Umbilical cord (tissue), 2 donors: ENCODE data around the gene CALML5. TPM values are rescaled to one million over a fixed set of nuclear protein-coding genes. Genes with fewer than 3 reads are reported as not detected.

Experiments used
- DNase-seq: peaks from one replicate; pipeline ENCODE4 v3.0.0-alpha.2; 2015; ENCODE audit warnings: low spot score
- total RNA-seq: library from RNA; depleted of rRNA; stranded (reverse); fragments of >200 nt; gene quantifications from one replicate; pipeline ENCODE4 v1.2.3, GENCODE V29; 2014; ENCODE audit warnings: low replicate concordance; ENCODE audit not compliant: insufficient read depth

The CALML5 gene
- total RNA-seq, 1 donor from 2014 or later: not detected

DNA sequence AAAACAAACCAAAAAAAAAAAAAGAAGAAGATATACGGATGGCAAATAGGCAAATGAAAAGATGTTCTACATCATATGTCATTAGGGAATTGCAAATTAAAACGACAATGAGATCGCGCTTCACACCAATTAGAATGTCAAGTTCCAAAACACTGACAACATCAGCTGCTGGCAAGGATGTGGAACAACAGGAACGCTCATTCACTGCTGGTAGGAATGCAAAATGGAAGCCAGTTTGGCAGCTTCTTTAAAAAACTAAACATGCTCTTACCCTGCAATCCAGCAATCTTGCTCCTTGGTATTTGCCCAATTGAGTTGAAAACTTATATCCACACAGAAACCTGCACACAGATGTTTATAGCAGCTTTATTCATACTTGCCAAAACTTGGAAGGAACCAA lies 34.8 kb downstream of the CALML5 start:
- DNase-seq: no peak

DNA sequence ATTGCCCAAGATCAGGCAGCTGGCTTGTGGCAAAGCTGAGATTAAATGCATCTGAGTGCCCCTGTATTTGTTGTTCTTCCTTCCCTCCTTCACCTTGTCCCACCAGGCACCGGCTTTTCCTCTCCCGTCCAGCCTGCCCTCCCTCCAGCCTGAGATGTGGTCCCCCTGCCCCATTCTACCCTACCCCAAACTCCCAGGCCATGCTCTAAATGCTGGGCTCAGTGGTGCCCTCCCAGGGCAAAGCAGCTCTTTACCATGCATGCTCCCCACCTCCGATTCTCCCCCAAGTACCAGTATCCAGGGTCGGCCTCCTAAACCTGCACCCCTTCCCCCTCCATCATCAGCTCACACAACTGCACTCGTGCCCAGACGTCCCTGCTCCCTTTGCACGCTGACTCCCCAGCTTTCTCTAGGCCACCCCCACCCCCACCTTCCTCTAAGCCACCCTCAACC lies 36.5 kb downstream of the CALML5 start:
- DNase-seq: no peak

DNA sequence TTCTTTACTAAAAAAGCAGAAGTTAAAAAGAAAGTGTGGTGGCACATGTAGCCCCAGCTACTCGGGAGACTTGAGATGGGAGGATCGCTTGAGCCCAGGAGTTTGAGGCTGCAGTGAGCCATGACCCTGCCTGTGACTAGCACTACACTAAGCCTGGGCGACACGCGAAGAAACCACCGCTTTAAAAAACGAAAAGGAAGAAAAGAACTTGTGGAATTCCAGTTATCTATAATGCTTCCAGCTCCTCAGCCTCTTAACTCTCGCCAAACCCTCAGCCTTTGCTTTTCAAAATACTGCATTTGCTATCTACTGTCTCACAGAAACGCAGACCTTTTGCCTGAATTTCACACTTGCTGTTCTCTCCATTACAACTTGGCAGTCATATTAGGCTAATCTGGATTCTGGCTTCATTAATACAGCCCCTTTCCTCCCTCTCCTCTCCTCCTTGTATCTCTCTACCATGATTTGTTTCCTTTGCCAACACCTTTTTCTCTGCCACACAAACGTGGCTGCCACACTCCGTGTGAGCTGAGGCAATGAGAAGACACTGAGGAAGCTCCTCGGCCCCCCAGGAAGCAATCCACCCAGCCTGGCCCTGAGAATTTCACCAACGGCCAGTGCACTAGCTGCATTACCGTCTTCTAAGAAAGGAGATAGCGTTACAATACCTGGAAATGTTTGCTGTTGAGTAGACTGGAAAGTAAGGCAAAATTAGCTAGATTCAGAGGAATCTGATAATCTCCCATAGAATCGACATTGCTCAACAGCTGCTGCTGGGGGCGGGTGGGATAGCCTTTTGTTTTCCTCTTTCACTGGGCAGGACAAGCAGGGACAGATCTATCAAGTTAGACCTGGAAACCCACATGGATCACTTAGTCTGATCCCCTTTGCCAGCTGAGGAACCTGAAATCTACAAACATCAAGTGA lies 37.2 kb downstream of the CALML5 start:
- peak; percentile 64 for DNase-seq

DNA sequence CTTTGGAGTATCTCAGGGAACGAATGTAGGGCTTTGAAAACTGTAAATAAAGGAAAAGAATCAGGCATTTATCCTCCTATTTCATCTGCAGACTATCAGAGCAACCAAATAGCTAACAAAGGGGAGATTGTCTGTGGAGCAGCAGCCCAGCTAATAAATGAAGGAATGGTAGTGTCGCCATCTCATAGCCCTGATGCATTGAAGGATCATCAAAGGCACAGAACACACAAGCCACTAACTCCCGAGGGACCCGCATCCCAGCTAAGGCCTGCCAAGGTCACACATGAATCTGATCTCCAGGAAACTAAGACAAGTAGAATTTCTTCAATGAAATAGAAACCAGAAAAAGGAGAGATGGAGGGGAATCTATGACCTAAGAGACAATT lies 38.2 kb downstream of the CALML5 start:
- DNase-seq: no peak

DNA sequence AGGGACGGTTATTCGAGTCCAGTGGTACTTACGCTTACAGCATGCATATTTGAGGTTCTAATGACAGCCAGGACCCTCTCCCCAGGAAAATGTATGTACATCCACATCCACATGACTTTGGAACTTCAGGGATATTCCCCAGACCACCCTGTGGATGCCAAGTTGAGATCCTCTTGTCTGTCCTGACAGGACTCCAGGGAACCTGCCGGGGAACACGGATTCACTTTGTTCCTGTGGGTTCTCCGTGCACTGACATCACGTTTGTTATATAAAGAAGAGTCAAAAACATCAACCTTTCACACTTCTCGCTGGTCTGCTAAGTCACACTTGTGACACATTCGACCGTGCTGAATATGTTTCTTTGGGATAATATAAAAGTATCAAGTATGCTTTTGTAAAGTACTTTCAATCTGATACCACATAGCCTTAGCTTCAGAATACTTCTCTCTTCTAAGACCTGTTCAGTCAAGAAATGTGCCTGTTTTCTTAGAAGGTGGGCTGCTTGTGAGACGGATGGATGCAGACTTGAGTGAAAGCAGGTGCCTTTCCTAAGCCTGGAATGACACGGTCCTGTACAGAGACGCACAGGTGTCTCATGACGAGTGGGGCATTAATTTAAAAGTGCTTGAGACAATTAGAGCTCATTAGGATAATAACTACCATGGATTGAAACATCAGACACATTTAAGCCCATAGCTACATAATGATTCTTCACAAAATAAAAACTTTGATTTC lies 38.7 kb downstream of the CALML5 start:
- no peak for DNase-seq

DNA sequence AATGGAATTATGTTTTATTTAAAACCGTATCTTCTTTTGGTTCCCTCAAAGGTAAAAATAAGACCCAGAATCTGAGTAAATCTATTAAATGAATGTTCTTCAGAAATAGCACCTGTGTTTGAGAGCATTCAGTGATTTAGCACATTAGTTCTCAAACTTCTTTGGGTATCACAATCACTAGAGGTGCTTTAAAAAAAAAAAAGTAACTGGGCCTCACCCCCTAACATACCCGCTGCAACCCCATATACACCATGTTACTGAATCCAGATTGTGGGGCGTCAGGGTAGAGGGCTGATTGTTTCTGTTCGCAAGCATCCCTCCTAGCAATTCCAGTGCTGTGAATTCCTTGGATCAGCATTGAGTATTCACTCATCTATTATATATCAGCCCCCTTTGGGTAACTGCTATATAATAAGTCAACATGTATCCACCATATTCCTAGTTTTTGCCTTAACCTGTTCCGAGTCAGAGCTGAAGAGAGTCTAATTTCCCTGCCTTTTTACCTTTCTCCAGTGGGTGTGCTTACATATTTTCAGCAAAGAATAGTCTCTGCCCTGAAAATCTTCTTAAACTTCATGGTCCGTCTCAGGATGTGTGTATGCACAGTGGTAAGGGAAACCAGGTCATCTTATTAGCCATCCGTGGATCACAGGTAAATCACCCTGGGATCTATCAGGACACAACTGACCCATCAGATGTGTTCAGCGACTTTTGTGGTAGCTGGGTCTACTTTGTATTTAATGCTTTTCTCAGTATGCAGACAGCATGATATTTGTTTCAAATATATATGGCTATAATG lies 40.2 kb downstream of the CALML5 start:
- DNase-seq: no peak

DNA sequence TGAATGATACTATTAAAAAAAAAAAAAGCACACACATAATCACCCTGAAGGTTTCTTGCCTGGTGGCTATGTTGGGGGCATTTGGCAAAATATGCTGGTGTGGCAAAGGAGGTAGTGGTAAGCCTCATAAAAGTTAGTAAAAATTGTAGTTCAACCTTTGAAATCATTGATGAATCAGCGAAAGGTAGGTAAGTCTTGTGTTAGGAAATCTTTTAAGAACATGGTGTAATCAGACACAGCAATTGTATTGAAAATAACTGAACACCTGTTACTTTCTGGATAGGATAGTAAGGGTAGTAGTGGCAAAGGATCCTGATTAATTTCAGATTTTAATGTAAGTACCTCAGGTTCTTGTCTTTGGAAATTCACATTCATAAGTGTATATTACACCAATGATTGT lies 40.9 kb downstream of the CALML5 start:
- DNase-seq: no peak

DNA sequence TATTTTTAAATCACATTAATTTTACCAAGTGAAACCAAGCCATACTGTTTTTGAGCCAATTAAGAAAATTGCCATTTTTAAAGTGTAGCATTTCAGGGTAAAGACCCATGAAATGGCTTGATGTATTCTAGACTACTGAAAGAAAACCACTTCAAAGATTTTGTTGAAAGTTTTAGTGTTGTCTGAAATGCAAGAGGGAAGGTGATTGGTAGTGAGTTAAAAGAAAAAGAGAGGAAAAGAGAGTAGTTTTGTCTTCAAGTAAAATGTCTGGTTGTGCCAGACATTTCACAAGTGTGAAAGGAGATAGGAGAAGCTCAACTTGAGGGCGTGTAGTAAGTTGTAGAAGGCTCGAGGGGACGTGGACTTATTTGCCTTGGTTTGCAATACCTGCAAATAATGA lies 41.6 kb downstream of the CALML5 start:
- no peak for DNase-seq

DNA sequence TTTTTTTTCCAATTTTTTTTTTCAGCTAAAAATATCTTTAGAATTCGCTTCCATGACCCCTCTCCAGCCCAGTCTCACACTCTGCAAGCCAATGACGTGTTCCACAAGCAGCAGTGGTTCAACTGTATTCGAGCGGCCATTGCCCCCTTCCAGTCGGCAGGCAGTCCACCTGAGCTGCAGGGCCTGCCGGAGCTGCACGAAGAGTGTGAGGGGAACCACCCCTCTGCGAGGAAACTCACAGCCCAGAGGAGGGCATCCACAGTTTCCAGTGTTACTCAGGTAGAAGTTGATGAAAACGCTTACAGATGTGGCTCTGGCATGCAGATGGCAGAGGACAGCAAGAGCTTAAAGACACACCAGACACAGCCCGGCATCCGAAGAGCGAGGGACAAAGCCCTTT lies 42.8 kb downstream of the CALML5 start:
- DNase-seq: no peak

DNA sequence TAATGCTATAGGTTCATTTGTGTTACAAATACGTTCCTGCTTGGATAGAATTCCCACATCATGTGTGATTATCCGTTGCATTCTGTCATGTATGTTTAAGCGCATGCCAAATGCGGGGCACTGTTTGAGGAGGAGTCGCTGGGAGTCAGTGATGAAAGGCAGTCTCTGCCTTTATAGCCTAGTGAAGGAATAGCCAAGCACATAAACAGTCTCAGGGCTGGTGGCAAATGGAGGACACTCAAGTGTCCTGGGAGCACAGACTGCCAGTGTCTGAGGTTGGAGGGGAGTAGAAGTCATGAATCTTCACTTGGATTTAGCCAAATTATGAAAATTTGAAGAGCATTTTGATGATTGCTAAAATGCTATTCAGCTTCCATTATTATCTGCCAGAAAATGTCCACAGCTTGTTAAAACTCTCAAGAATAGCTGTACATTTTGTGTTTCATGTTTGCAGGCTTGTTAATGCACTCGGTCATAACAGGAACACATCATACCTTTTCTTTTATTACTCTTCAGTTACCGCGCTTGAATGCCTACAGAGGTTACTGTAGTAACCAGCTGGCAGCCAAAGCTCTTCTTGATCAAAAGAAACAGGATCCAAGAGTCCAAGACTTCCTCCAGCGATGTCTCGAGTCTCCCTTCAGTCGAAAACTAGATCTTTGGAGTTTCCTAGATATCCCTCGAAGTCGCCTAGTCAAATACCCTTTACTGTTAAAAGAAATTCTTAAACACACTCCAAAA lies 45.5 kb downstream of the CALML5 start:
- no peak for DNase-seq

DNA sequence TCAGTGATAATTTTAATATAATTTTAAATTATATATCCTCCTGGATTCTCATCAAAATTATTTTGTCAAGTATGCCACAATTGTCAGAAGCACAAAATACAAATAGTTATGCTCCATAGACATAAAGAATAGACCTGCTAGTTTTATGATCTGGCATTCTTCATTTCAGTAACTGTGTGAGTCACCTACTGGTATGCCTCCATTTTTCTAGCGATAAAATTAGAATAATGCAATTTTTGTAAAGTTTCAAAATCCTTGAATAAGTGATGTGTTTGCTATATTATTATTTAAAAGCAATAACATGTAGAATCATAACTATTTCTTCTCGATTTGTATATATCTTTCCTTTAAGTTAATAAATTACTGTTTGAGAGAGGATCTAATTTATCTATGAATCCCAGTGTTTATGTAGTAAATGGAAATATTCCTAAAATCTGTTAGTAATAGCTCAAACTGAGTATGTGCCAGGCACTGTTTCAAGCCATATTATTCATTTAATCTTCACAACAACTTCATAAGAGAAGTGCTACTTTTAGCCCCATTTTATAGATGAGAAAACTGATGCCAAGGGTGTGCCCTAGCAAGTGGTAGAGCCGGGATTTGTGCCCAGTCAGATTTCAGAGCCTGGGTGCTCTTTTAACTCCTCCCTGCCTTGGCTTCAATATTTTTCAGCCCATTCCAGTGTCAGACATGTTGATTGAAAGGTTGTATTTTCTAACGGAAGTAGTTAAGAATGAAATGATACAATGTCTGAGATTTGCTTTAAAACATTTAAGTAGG lies 48.6 kb downstream of the CALML5 start:
- DNase-seq: peak; percentile 23

DNA sequence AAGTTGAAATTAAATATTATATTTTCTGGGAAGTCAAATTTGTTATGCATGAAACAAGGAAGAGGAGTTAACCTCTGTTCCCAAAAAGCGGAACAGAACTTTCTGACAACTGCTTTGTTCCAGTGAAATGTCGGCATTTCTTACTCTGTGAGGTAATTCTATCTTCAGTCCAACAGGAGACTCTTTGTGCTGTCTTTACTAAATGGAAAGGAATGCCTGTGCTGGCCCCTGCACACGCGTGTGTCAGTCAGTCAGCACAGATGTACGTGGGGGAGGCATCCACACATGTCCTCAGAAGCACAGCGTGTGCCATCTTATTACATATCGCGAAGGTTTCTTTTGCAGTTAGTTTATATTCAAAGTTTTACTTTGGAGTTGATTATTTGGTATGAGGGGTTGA lies 49.5 kb downstream of the CALML5 start:
- peak; percentile 78 for DNase-seq

DNA sequence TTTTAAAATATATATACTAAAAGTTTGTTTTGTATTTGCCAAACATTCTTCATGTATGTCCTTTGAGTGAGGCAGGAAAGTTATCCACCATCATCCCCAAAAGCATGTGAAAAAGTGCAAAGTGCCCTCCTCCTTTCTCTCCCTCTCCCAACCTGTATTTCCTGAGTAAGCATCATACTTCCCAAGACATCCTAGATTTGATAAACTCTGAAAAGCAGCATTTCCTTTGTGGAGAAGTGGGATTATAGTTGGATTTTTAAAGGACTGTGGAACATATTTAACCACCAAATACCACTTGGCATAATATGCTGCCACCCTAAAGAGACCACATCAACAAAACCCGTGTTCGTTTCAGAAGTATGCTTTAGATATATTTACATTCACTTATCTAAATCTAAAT lies 50.1 kb downstream of the CALML5 start:
- DNase-seq: no peak

Other genes with a start within 250 kb of the CALML5 start
- not detected for gene UCN3, start 134.6 kb downstream of the CALML5 start, total RNA-seq
- not detected for gene TUBAL3, start 94.7 kb downstream of the CALML5 start, total RNA-seq
- gene NET1, start 87.0 kb downstream of the CALML5 start, total RNA-seq: 63.6 TPM
- not detected for gene CALML3, start 25.4 kb upstream of the CALML5 start, total RNA-seq
- gene ASB13, start 167.0 kb upstream of the CALML5 start, total RNA-seq: 7.0 TPM
- 40.2 TPM for gene TASOR2, start 185.3 kb upstream of the CALML5 start, total RNA-seq